Uterus (tissue), 2 donors: ENCODE results near the gene EXOSC1.

Experiments
- POLR2A ChIP-seq, 2 donors: fragments of 450-650 bp; IDR thresholded peaks; one replicate each; pipeline ENCODE4 v1.6.1; 2016; ENCODE audit warnings: antibody characterized with exemption in 2 of 2, mild to moderate bottlenecking in 1 of 2, moderate library complexity in 1 of 2
- TF ChIP-seq, protein P1 (sequence below), 4 experiments: fragments of 200-600 bp in 2 of 4; fragments of 450-650 bp in 2 of 4; sonication (generic) in 2 of 4; IDR thresholded peaks; one replicate each; pipeline ENCODE4 v1.5.1; 2016 to 2019; ENCODE audit warnings: antibody characterized with exemption in 4 of 4, mild to moderate bottlenecking in 2 of 4, moderate library complexity in 1 of 4

DNA sequence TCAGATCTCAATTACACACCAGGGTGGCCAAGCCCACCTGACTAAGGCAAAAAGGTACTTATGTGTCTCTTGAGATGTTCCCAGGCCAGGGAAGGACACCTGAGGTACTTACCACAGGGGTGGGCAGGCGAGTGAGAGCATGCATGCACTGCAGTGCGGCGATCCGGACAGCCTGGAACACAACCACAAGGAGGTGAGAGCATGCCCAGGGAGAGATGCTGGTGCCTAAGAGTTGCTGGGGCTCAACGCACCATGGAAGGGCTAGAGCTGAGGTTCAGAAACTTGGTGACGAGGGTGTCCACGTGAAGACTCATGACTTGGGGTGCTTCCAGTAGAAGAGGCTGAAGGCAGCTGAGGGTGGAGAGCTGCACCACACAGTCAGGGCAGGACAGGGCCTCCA is 13.3 kb upstream of the EXOSC1 start:
- TF ChIP-seq, protein P1, sequence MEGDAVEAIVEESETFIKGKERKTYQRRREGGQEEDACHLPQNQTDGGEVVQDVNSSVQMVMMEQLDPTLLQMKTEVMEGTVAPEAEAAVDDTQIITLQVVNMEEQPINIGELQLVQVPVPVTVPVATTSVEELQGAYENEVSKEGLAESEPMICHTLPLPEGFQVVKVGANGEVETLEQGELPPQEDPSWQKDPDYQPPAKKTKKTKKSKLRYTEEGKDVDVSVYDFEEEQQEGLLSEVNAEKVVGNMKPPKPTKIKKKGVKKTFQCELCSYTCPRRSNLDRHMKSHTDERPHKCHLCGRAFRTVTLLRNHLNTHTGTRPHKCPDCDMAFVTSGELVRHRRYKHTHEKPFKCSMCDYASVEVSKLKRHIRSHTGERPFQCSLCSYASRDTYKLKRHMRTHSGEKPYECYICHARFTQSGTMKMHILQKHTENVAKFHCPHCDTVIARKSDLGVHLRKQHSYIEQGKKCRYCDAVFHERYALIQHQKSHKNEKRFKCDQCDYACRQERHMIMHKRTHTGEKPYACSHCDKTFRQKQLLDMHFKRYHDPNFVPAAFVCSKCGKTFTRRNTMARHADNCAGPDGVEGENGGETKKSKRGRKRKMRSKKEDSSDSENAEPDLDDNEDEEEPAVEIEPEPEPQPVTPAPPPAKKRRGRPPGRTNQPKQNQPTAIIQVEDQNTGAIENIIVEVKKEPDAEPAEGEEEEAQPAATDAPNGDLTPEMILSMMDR (IDR thresholded peaks at IDR 0.05) = no peak
- no peak for TF ChIP-seq POLR2A (IDR thresholded peaks at IDR 0.05)
